T-cell (primary cell): ENCODE data around the gene SYCE1L. TPM values are rescaled to one million over a fixed set of nuclear protein-coding genes. Genes with fewer than 3 reads are reported as not detected.

ENCODE experiments used
- ATAC-seq, 4 experiments: fragments of 200-7000 bp in 3 of 4; fragments of 150-1000 bp in 1 of 4; cut with Tn5 transposase; replicated peaks in 1 of 4; 1 replicate in 3 of 4; 2 replicates in 1 of 4; pipeline ENCODE4 v1.10.0; 2021; ENCODE audit warnings: moderate library complexity in 3 of 4, mild to moderate bottlenecking in 2 of 4, moderate number of reproducible peaks in 1 of 4
- CTCF ChIA-PET, 2 donors: fragments of 300-600 bp; sonication (Branson Sonifier 250); formaldehyde crosslinking; loops; one replicate each; lab custom pipeline; 2022; ENCODE audit warnings: antibody characterized with exemption in 2 of 2; lab: Charles Lee
- POLR2A ChIA-PET, 2 donors: fragments of 300-600 bp; sonication (Branson Sonifier 250); formaldehyde crosslinking; loops; one replicate each; lab custom pipeline; 2022; ENCODE audit warnings: antibody characterized with exemption in 2 of 2; lab: Charles Lee
- DNase-seq, 35 experiments: peaks; one replicate each; pipeline versions ENCODE4 v3.0.0 to v3.0.0-alpha.2; 2013 to 2023
- H3K27ac ChIP-seq: one replicate; pipeline ENCODE4 v1.5.1; 2013; ENCODE audit warnings: low read length
- H3K27me3 ChIP-seq, 2 experiments: replicated peaks in 1 of 2; 1 replicate in 1 of 2; 2 replicates in 1 of 2; pipeline versions ENCODE4 v1.6.1 to v1.7.0; 2013; ENCODE audit warnings: low read length in 1 of 2, mixed read lengths in 1 of 2; ENCODE audit not compliant: control insufficient read depth in 2 of 2, insufficient read depth in 2 of 2; ENCODE audit errors: extremely low read depth in 1 of 2
- H3K36me3 ChIP-seq, 2 donors: 1 replicate in 1 of 2; 2 replicates in 1 of 2; pipeline versions ENCODE4 v1.6.1 to v1.7.0; 2013; ENCODE audit warnings: low read length in 1 of 2; ENCODE audit not compliant: control insufficient read depth in 2 of 2, insufficient read depth in 1 of 2; ENCODE audit errors: extremely low read depth in 1 of 2
- H3K4me1 ChIP-seq, 2 experiments: 1 replicate in 1 of 2; 2 replicates in 1 of 2; pipeline versions ENCODE4 v1.6.1 to v1.7.0; 2013; ENCODE audit warnings: low read length in 2 of 2, mixed read lengths in 1 of 2; ENCODE audit not compliant: insufficient read depth in 2 of 2, control insufficient read depth in 1 of 2; ENCODE audit errors: extremely low read depth in 1 of 2
- H3K4me3 ChIP-seq, 2 donors: 1 replicate in 1 of 2; 2 replicates in 1 of 2; pipeline versions ENCODE4 v1.5.1 to v1.7.0; 2013; ENCODE audit warnings: mild to moderate bottlenecking in 2 of 2, low read length in 1 of 2, moderate library complexity in 1 of 2; ENCODE audit not compliant: control insufficient read depth in 1 of 2; ENCODE audit errors: extremely low read depth in 1 of 2
- H3K9me3 ChIP-seq: 2 replicates; pipeline ENCODE4 v1.7.0; 2013
- H3K27ac Mint-ChIP-seq, 2 donors: one replicate each; pipeline ENCODE4 v1.8.0; 2020 to 2021; ENCODE audit warnings: mild to moderate bottlenecking in 2 of 2, mixed read lengths in 2 of 2
- H3K27me3 Mint-ChIP-seq, 2 donors: one replicate each; pipeline ENCODE4 v1.8.0; 2021 to 2022; ENCODE audit warnings: mixed read lengths in 2 of 2
- H3K36me3 Mint-ChIP-seq: one replicate; pipeline ENCODE4 v1.8.0; 2021; ENCODE audit warnings: mixed read lengths
- H3K4me1 Mint-ChIP-seq, 3 donors: one replicate each; pipeline ENCODE4 v1.8.0; 2020 to 2022; ENCODE audit warnings: mixed read lengths in 3 of 3, mild to moderate bottlenecking in 1 of 3
- H3K4me3 Mint-ChIP-seq, 3 donors: one replicate each; pipeline ENCODE4 v1.8.0; 2020 to 2022; ENCODE audit warnings: mild to moderate bottlenecking in 3 of 3, mixed read lengths in 3 of 3, moderate library complexity in 3 of 3
- H3K9me3 Mint-ChIP-seq, 3 donors: one replicate each; pipeline ENCODE4 v1.8.0; 2020 to 2022; ENCODE audit warnings: mixed read lengths in 3 of 3
- WGBS: methylation state at CpG from one replicate; pipeline ENCODE4 v1.1.5; 2013; ENCODE audit warnings: missing lambda C conversion rate; ENCODE audit not compliant: insufficient coverage; 5-methylcytosine and 5-hydroxymethylcytosine counted together
- total RNA-seq, 35 experiments: library from RNA in 6 of 35; stranded (reverse) in 6 of 35; fragments of 120-200 nt in 1 of 35; gene quantifications; one replicate each; pipeline versions ENCODE4 v1.2.1 to v1.2.4 and lab custom pipeline; 2013 to 2026

The SYCE1L gene
- total RNA-seq, 5 donors from 2014 or later (not counting 1 experiment from before 2014, with no cell fraction given), result 4.0 to 18.0 (median 16.7) TPM

DNA sequence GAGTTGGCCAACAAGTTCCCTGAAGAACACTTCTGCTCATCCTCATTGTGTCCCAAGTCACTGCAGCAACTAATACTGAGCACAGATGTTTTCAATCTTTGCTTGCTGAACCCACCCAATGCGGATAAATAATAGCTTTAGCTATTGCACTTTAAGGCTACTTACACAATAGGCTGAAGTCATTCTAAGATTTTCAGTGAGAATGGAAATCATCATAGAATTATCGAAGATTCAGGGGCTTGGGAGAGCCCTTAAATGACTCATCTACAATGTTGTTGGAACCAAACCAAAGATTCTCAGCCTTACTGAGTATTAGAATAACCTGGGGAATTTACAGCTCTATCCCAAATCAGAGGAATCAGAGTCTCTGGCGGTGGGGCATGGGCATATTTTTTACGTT, 51.2 kb downstream of the SYCE1L start:
- no peak overlapping the region for H3K4me3 Mint-ChIP-seq
- Histone ChIP-seq H3K9me3 (no peaks in the 10 kb centered on the region), H3K4me1 (no peaks in the 10 kb centered on the region), H3K27ac (no peak overlapping the region), H3K36me3 (no peaks in the 10 kb centered on the region), H3K27me3 (no peaks in the 10 kb centered on the region), H3K4me3 (no peak overlapping the region)
- POLR2A ChIA-PET, result interaction anchor here in 1 of 2 donors (0.7 kb wide), 1 partner anchor 454 kb away, joined by 4 read pairs; no protein-coding TSS in a partner anchor
- no peak for DNase-seq
- ATAC-seq, result no peak
- H3K36me3 Mint-ChIP-seq, result no peaks in the 10 kb centered on the region
- no peak overlapping the region for H3K27ac Mint-ChIP-seq
- H3K27me3 Mint-ChIP-seq, result peaks cover 4 to 8% of the 10 kb centered on the region in 2 donors
- no CpG with 5 or more reads among the region's 4 CpGs for WGBS
- H3K4me1 Mint-ChIP-seq, result no peaks in the 10 kb centered on the region
- CTCF ChIA-PET, result no interaction called here
- H3K9me3 Mint-ChIP-seq, result no peaks in the 10 kb centered on the region

Other genes starting within 250 kb of the SYCE1L start
- 10 to 100 TPM; 60.8 to 91.8 (median 81.9) TPM for gene MON1B, start 8.2 kb upstream of the SYCE1L start, total RNA-seq
- not detected for gene ADAMTS18, start 235.6 kb downstream of the SYCE1L start, total RNA-seq